ENCODE results near the gene RNF150.

The RNF150 gene

DNA sequence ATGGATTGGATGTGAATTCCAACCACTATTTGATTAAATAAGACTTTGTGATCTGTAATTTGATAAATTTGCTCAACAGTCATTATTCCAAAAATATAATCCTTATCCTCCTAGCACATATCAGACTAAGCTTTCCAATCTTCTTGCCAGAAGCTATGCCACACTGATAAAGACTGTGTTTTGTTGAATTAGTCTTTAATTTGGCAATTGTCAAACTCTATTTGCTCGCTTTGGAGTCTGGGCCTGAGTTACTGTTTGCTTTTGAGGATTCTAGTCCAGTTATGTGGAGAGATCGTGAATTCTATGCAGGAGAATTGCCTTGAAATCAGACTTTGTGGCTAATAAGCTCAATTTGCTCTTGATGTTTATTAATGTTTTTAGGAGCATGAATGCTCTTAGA, 10.9 kb upstream of the RNF150 start:
- no peak overlapping the region for H3K4me3 ChIP-seq (ENCODE audit: low read depth, low read length)
- no peak for DNase-seq (ENCODE audit: low read depth)
- TF ChIP-seq, protein P1, sequence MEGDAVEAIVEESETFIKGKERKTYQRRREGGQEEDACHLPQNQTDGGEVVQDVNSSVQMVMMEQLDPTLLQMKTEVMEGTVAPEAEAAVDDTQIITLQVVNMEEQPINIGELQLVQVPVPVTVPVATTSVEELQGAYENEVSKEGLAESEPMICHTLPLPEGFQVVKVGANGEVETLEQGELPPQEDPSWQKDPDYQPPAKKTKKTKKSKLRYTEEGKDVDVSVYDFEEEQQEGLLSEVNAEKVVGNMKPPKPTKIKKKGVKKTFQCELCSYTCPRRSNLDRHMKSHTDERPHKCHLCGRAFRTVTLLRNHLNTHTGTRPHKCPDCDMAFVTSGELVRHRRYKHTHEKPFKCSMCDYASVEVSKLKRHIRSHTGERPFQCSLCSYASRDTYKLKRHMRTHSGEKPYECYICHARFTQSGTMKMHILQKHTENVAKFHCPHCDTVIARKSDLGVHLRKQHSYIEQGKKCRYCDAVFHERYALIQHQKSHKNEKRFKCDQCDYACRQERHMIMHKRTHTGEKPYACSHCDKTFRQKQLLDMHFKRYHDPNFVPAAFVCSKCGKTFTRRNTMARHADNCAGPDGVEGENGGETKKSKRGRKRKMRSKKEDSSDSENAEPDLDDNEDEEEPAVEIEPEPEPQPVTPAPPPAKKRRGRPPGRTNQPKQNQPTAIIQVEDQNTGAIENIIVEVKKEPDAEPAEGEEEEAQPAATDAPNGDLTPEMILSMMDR (conservative IDR thresholded peaks at IDR 0.05; ENCODE audit: low read depth, low read length): no peak

DNA sequence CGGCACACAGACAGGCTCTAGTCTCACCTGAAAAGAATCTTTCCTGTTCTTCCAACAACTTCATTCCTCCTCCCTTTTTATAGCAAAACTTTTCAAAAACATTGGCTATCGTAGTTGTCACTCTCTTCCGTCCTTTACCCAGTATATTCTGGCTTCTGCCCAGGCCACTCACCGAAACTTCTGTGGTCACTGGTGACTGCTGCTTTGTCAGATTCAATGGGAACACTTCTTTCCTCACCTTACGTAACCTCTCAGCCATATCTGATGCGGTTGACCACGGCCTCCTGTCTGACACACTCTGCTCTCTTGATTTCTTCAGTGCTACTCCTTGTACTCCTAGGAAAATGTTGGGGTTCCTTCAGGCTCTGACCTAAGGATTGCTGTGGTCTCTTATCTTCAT, 9.2 kb upstream of the RNF150 start:
- DNase-seq (ENCODE audit: low read depth): no peak
- TF ChIP-seq, protein P1 (conservative IDR thresholded peaks at IDR 0.05; ENCODE audit: low read depth, low read length): no peak
- H3K4me3 ChIP-seq (ENCODE audit: low read depth, low read length): no peak overlapping the region

DNA sequence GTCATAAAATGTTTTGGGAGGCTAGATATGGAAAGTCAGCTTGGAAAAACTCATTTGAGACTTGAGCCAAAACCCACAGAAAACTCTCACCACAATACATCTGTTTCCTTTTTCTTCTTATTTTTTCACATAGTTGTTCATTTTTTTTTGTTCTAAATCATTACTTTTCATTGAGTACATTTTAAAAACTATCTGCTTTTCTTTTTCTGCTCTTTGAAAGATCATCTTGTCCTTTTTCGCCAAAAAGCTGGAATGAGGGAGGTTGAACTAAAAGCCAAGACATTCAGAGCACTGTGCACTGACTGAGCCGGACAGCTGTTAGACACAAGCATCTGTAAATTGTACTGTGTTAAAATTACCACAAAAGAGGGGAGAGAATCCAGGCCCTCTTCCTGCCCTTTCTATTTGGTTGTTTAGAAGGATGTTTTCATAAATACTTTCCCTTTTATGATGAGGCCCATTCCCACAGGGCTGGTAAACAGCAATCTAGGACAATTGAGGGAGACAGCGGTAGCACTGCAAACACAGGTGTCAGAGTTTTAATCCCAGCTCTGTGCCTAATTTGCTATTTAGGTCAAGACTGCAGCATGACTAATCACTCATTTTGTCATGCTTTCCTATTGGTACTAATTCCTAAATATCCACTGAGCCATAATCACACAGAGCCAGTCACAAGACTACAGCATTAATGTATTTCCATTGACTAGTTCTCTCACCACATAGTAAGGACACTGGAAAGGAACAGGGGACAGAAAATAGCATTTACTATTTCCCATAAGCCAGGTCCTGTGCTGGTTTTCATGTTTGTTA, 7.3 kb upstream of the RNF150 start:
- TF ChIP-seq, protein P1 (conservative IDR thresholded peaks at IDR 0.05; ENCODE audit: low read depth, low read length): no peak
- DNase-seq (ENCODE audit: low read depth): no peak
- no peak overlapping the region for H3K4me3 ChIP-seq (ENCODE audit: low read depth, low read length)

DNA sequence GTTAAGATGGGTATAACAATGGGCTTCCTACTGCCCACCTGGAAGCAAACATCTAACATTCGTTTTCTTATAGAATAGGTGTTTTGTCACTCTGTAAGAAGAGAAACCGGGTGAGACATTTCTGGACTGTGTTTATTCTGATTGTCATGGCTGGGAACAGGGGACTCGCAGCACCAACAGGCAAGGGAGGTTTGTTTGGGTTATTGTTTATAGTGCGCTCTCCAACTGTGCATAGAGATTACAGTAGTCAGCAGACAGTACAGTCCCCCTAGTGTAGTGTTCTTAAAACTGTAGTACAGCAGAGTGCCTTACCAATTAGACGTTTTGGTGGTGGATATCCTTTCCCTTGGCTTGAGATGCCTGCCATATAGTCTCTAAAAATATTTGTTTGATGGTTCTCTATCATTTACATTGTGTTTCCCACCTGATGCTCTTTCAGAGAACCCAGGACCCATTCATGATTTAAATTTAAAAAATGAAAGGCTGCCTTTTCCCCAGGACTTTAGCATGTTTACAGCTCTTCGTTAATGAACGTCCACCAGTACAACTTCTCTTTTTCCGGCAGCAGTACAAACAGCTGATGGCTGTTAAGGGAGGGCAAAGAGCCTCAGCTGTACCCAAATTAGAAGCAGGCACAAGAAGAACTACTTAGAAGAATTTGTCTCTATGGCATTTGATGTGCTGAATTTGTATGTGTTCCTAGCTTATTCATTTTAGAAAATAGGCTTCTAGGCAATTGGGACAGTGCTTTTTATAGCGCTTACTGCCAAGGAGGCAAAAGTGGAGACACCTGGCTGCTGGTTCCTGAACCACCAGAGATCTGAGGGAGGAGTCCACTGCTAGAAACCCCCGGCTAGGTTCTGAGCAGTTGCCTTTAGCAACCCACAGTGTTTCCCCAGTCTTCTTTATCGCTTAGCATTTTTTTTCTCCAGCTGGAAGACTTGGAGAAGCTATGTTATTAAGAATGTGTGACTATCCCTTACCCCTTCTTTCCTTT, 1.0 kb upstream of the RNF150 start:
- TF ChIP-seq, protein P1 (conservative IDR thresholded peaks at IDR 0.05; ENCODE audit: low read depth, low read length): peak; percentile 6
- DNase-seq (ENCODE audit: low read depth): peak; percentile 13
- H3K4me3 ChIP-seq (ENCODE audit: low read depth, low read length): no peak overlapping the region

DNA sequence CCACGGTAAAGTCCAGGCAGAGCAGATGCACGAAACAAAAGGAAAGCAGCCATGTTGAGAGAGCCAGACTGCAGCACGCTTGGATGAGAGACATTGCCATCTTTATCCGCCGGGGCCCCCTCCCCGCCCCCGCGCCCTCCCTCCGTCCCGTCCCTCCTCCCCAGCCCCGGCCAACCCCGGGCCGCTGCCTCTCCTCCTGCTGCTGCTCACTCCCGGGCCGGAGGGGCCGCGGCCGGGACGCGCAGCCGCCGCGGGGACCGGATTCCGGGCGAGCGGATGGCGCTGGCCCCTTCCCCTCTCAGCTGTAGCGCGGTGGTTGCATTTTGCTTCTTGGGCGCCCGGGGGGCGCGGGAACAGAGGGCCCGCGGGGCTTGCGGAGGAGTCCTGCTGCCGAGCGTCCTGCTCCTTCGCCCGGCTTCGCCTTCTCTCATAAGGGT, 542 bp downstream of the RNF150 start:
- DNase-seq (ENCODE audit: low read depth): no peak
- H3K4me3 ChIP-seq (ENCODE audit: low read depth, low read length): peak overlapping the region; percentile 64
- TF ChIP-seq, protein P1 (conservative IDR thresholded peaks at IDR 0.05; ENCODE audit: low read depth, low read length): no peak

DNA sequence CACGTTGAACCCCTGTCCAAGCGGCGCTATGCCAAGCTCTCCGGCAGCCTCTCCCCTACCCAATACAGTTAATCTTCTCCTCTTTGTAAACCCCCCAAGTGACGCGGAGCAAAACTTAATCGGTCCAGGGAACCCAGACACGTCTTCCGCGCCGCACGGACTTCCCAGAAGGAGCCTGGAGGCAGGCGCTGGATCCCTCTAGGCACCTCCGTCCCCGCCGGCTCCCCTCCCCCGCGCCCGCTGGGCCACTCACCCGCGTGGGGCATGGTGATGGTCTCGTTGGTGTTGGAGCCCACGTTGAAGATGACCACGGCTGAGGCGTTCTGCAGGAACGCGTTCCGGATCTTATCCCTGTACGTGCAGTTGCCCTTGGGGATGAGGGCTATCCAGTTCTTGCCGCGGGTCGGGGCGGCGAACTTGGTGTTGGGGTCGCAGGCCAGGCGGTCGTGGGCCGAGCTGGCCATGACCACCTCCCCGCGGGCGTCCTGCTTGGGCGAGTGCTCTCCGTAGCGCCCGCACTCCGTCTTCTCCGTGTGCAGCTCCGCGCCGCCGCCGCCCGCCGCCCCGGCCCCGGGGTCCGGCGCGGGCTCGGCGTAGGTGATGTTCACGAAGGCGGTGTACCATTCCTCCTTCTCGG, 1.1 kb downstream of the RNF150 start:
- H3K4me3 ChIP-seq (ENCODE audit: low read depth, low read length): peak overlapping the region; percentile 64
- TF ChIP-seq, protein P1 (conservative IDR thresholded peaks at IDR 0.05; ENCODE audit: low read depth, low read length): no peak
- DNase-seq (ENCODE audit: low read depth): peak; percentile 19

Measured in choroid plexus epithelial cell (primary cell).